HepG2 (cell line): ENCODE data around the gene APBB2. TPM values are rescaled to one million over a fixed set of nuclear protein-coding genes. Genes with fewer than 3 reads are reported as not detected.

Experiments used
- ATAC-seq: fragments of 200-7000 bp; cut with Tn5 transposase; 3 replicates; pipeline ENCODE4 v1.9.1; 2020; ENCODE audit warnings: mild to moderate bottlenecking, moderate library complexity
- BruUV-seq: library from RNA; stranded (reverse); fragments of 400-500 nt; replicated peaks from 2 replicates; lab custom pipeline; 2021; lab: Mats Ljungman, UMichigan
- CTCF ChIA-PET: fragments of 300-600 bp; formaldehyde crosslinking; extraction: SDS; loops from one replicate; lab custom pipeline; 2021; ENCODE audit warnings: low total read pairs, inconsistent platforms, low intra/inter-chr PET ratio; lab: Yijun Ruan, JAX
- POLR2A ChIA-PET: fragments of 350-600 bp; sonication (Branson Sonifier 250); formaldehyde crosslinking; loops from one replicate; lab custom pipeline; 2020; ENCODE audit warnings: antibody characterized with exemption, inconsistent platforms; lab: Yijun Ruan, JAX
- DNase-seq: peaks from one replicate; pipeline ENCODE4 v3.0.0-alpha.2; 2015; ENCODE audit warnings: low spot score
- FAIRE-seq: peaks from 3 replicates; lab custom pipeline; 2011; peaks lifted over from hg19 to GRCh38; lab: Jason Lieb, UNC
- H2AFZ ChIP-seq: one replicate; pipeline ENCODE4 v1.6.1; 2011; ENCODE audit warnings: low read length, inconsistent platforms
- H3K27ac ChIP-seq: fragments of 300-600 bp; 3 replicates; pipeline ENCODE4 v1.8.0; 2011; ENCODE audit warnings: mixed run types, mild to moderate bottlenecking, mixed read lengths, low read length, inconsistent platforms; ENCODE audit not compliant: insufficient read depth; ENCODE audit errors: extremely low read length
- H3K27me3 ChIP-seq, 2 experiments: fragments of 200-600 bp in 1 of 2; 2 replicates in 1 of 2; 3 replicates in 1 of 2; pipeline versions ENCODE4 v1.6.0 to v1.8.0; 2011; ENCODE audit warnings: low read length in 2 of 2, mild to moderate bottlenecking in 2 of 2, moderate library complexity in 2 of 2, inconsistent platforms in 1 of 2; ENCODE audit not compliant: insufficient read depth in 2 of 2, control insufficient read depth in 1 of 2
- H3K36me3 ChIP-seq, 2 experiments: fragments of 200-600 bp in 1 of 2; replicated peaks in 1 of 2; 2 replicates in 1 of 2; 3 replicates in 1 of 2; pipeline versions ENCODE4 v1.5.1 to v1.8.0; 2011; ENCODE audit warnings: low read length in 2 of 2, inconsistent platforms in 1 of 2; ENCODE audit not compliant: insufficient read depth in 2 of 2, control insufficient read depth in 1 of 2
- H3K4me1 ChIP-seq: 2 replicates; pipeline ENCODE4 v1.5.1; 2012; ENCODE audit warnings: low read length, inconsistent platforms; ENCODE audit not compliant: insufficient read depth
- H3K4me2 ChIP-seq: 2 replicates; pipeline ENCODE4 v1.6.0; 2011; ENCODE audit warnings: low read depth, low read length, inconsistent platforms
- H3K4me3 ChIP-seq, 3 experiments: fragments of 200-600 bp in 1 of 3; sonication (generic), shearing (Covaris generic) in 1 of 3; replicated peaks in 1 of 3; 2 replicates each; pipeline ENCODE4 v1.5.1; 2011 to 2016; ENCODE audit warnings: low read length in 3 of 3, inconsistent platforms in 2 of 3, low read depth in 2 of 3, mild to moderate bottlenecking in 2 of 3, control low read depth in 1 of 3, mixed read lengths in 1 of 3; ENCODE audit not compliant: insufficient read depth in 1 of 3
- H3K79me2 ChIP-seq: one replicate; pipeline ENCODE4 v1.6.1; 2011; ENCODE audit warnings: low read length, inconsistent platforms; ENCODE audit not compliant: insufficient read depth
- H3K9ac ChIP-seq: 2 replicates; pipeline ENCODE4 v1.6.0; 2011; ENCODE audit warnings: mild to moderate bottlenecking, low read depth, low read length, inconsistent platforms; ENCODE audit not compliant: insufficient read depth
- H3K9me3 ChIP-seq: 2 replicates; pipeline ENCODE4 v1.5.1; 2012; ENCODE audit warnings: mild to moderate bottlenecking, low read length
- H4K20me1 ChIP-seq: 2 replicates; pipeline ENCODE4 v1.6.0; 2011; ENCODE audit warnings: inconsistent platforms, mild to moderate bottlenecking, low read length, moderate library complexity; ENCODE audit not compliant: insufficient read depth
- KDM2A ChIP-seq: sonication (generic); formaldehyde crosslinking; IDR thresholded peaks from 2 replicates; pipeline ENCODE4 v1.4.0; 2020; ENCODE audit warnings: low read depth, missing genetic modification reagents, borderline replicate concordance
- PRDM15 ChIP-seq: sonication (generic); formaldehyde crosslinking; IDR thresholded peaks from 2 replicates; pipeline ENCODE4 v1.4.0; 2020; ENCODE audit warnings: missing genetic modification reagents
- SIX1 ChIP-seq: sonication (generic); formaldehyde crosslinking; IDR thresholded peaks from 2 replicates; pipeline ENCODE4 v1.4.0; 2020; ENCODE audit warnings: missing genetic modification reagents, borderline replicate concordance
- SNAPC2 ChIP-seq: sonication (generic); formaldehyde crosslinking; IDR thresholded peaks from 2 replicates; pipeline ENCODE4 v1.8.1; 2022; ENCODE audit warnings: mild to moderate bottlenecking, missing genetic modification reagents
- ZNF263 ChIP-seq: sonication (generic); formaldehyde crosslinking; IDR thresholded peaks from 2 replicates; pipeline ENCODE4 v1.4.0; 2020; ENCODE audit warnings: missing genetic modification reagents
- ZNF430 ChIP-seq: sonication (generic); formaldehyde crosslinking; IDR thresholded peaks from 2 replicates; pipeline ENCODE4 v1.9.0; 2021; ENCODE audit warnings: mild to moderate bottlenecking, missing genetic modification reagents
- ZNF768 ChIP-seq: sonication (generic); formaldehyde crosslinking; IDR thresholded peaks from 2 replicates; pipeline ENCODE4 v1.4.0; 2020; ENCODE audit warnings: missing genetic modification reagents
- ZZZ3 ChIP-seq: sonication (generic); formaldehyde crosslinking; IDR thresholded peaks from 2 replicates; pipeline ENCODE4 v1.4.0; 2020; ENCODE audit warnings: missing genetic modification reagents, mild to moderate bottlenecking, borderline replicate concordance
- WGBS: methylation state at CpG from one replicate; pipeline ENCODE4 v1.1.6; 2017; ENCODE audit warnings: low lambda C conversion rate; 5-methylcytosine and 5-hydroxymethylcytosine counted together
- in situ Hi-C: cut with HindIII; loops from 2 replicates; pipeline ENCODE4 v1.10.0; 2017; ENCODE audit warnings: low pct_unique_long_range_greater_than_20kb; ENCODE audit not compliant: extremely low pct_ligation_motif_present
- intact Hi-C: fragments of 100-400 bp; cut with micrococcal nuclease; formaldehyde crosslinking; loops from one replicate; pipeline ENCODE4 v1.10.0; 2022; ENCODE audit not compliant: unreplicated experiment
- polyA plus RNA-seq, 8 experiments: library from polyadenylated mRNA; depleted of rRNA in 3 of 8; stranded (reverse) in 7 of 8; unstranded in 1 of 8; fragments of >200 nt; fragmentation: Illumina TruSeq in 4 of 8; extraction: Trizol in 4 of 8; gene quantifications; 2 replicates each; pipeline versions ENCODE4 v1.2.1 to v1.2.3, GENCODE V29; 2011 to 2016; ENCODE audit warnings: low read depth in 4 of 8, missing spikeins in 1 of 8, mixed read lengths in 1 of 8; ENCODE audit not compliant: insufficient read depth in 1 of 8
- total RNA-seq, 5 experiments: library from RNA; depleted of rRNA; stranded (reverse); fragments of >200 nt; fragmentation: Illumina TruSeq; extraction: Trizol; gene quantifications; 2 replicates each; pipeline ENCODE4 v1.2.3, GENCODE V29; 2016; ENCODE audit warnings: low read depth in 1 of 5

The APBB2 gene
- total and polyA plus RNA-seq, 2 of the 13 experiments (the other 11 are each of a cell fraction or from before 2014, with no cell fraction given): 11.7 to 17.0 TPM

DNA sequence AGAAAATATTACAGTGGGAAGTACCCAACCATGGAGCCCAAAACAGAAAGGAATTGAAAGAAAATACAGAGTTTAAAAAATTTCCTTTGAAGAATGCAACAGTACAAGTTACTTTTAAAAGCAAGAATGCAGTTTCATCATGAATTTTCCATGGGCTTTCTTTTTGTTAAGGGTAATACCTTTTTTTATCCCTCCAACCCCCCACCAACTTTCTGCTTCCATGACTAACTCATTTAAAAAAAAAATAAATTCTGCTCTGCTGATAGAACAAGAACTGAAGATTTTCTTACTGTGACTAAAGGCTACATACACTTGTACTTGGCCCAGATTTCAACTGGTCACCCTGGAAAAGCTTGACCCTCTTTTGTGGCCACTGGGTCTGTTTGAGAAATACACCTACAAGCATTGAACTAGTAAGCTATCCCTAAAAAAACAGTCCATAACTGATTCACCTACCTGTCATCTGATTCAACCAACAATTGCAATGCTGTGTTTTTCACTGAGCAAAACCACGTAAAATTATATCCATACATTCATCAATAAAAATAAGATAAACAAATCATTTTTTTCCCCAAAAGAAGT, 250.4 kb downstream of the APBB2 start:
- Histone ChIP-seq H3K9me3 (no peaks in the 10 kb centered on the region), H3K79me2 (no peaks in the 10 kb centered on the region), H2AFZ (no peak overlapping the region), H3K27ac (no peak overlapping the region), H3K9ac (no peak overlapping the region), H3K36me3 (no peaks in the 10 kb centered on the region), H3K27me3 (no peaks in the 10 kb centered on the region), H3K4me3 (no peak overlapping the region), H3K4me2 (no peak overlapping the region), H3K4me1 (no peaks in the 10 kb centered on the region), H4K20me1 (no peaks in the 10 kb centered on the region)
- in situ Hi-C loops: no loop called here
- intact Hi-C loops: no loop called here
- TF ChIP-seq ZZZ3 (CRISPR knock-in tag) (no peak), ZNF430 (CRISPR knock-in tag) (no peak), SNAPC2 (no peak), PRDM15 (CRISPR knock-in tag) (no peak), ZNF768 (no peak), SIX1 (CRISPR knock-in tag) (no peak), KDM2A (no peak), ZNF263 (CRISPR knock-in tag) (no peak)
- 100% methylated on average over 1 of the region's 1 CpG for WGBS
- ChIA-PET CTCF (no interaction called here), POLR2A (no interaction called here)
- ATAC-seq: no peak
- no peak for DNase-seq
- no TSS peak for BruUV-seq
- FAIRE-seq: no peak
